22Rv1 (cell line): ENCODE results near the gene GPR21.

ENCODE experiments used
- CTCF ChIP-seq: fragments of 450-650 bp; IDR thresholded peaks from 2 replicates; pipeline ENCODE4 v1.5.1; 2017; ENCODE audit warnings: mild to moderate bottlenecking
- ZFX ChIP-seq: fragments of 450-650 bp; IDR thresholded peaks from 2 replicates; pipeline ENCODE4 v1.6.1; 2017; ENCODE audit warnings: antibody characterized with exemption, borderline replicate concordance

GRCh38 chr9:123084256-123084655 lies 50.8 kb downstream of the GPR21 start:
- TF ChIP-seq CTCF, result no peak
- TF ChIP-seq ZFX, result no peak
